Measurements from ENCODE around the gene TADA3.

DNA sequence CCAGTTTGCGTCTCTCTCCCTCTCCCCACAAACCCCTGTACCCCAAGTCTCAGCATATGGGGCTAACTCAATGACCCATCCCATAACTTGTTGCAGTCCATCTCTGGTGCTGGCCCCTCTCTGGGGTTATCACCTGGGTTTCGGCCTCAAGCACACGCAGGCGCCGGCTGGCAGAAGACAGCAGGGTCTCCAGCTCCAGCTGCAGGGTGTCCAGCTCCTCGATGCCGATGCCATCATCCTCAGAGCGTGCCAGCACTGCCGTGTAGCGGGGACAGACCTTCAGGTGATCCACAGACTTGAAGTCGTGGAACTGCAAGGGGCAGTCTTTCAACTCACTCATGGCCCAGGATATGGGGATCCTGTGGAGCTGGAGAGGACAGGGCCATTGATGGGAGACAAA is 1.1 kb downstream of the TADA3 start:
- TF ChIP-seq EZH2 (IDR thresholded peaks at IDR 0.05; ENCODE audit: borderline replicate concordance, low read length) (no peak), CTCF (conservative IDR thresholded peaks at IDR 0.05 in 1 of 2, IDR thresholded peaks at IDR 0.05 in 1 of 2; ENCODE audit: extremely low read depth in 1 of 2, insufficient read depth in 1 of 2, low read depth in 1 of 2, low read length in 2 of 2) (no peak)
